HG03565 (cell line): ENCODE data around the gene DVL2.

Source experiments
- ATAC-seq: cut with Tn5 transposase; IDR thresholded peaks from one replicate; pipeline ENCODE4 v1.9.1; 2021; ENCODE audit warnings: mild to moderate bottlenecking, moderate library complexity; ENCODE audit not compliant: unreplicated experiment

DVL2 gene

DNA sequence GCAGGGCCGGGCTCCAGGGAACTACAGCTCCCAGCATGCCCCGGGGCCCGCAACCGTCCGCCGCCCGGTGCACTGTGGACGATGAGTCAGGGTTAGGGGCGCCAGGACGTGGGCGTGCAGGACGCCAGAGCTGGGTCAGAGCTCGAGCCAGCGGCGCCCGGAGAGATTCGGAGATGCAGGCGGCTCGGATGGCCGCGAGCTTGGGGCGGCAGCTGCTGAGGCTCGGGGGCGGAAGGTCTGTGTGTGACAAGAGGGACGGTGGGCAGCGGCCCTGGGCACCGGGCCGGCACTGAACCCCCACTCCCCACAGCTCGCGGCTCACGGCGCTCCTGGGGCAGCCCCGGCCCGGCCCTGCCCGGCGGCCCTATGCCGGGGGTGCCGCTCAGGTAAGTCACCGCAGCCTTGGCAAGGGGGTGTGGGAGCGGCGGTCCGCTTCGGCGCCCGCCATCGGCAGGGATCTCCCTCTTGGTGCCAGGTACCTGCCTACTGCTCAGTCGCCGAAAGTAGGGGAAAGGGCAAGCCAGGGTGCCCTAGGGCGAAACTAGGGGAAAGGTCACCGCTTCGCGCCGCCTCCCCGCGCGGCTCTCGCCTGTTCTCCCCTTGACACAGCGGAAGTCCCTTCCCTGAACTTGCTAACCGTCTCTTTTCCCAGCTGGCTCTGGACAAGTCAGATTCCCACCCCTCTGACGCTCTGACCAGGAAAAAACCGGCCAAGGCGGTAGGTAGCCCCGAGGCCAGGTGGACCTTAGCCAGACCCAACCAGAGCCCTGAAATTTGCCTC lies 14.3 kb downstream of the DVL2 start, which contains the start of the genes ACADVL and DLG4:
TSS of gene ACADVL (plus strand) at position 127 of the 781 bp plus-strand sequence. CDS start at position 174, 47 bp downstream.
TSS of gene DLG4 (minus strand) at position 25 of the 781 bp plus-strand sequence.
- ATAC-seq: peak; percentile 40

GRCh38 chr17:7219229-7219811 lies 15.0 kb downstream of the DVL2 start:
- ATAC-seq: no peak

- no peak for ATAC-seq
These were observed 15.6 kb downstream of the DVL2 start for GRCh38 chr17:7218758-7219157.

DNA sequence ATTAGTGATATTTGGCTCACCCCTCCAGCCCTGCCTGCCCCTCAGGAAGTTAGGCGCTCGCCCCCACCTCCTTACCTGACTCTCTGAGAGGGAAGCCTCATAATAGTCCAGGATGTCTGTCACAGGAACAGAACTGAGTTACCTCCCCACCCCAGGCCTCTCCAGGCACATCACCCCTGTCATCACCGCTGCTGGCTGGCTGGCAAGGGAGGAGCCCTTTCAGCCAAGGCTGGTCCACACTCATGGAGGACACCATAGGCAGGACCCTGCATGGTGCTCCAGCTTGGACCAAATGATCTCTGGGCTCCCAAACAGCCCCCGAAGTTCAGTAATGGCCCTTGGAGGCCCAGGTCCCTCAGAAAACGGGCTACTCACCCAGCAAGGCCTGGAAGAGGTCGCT lies 16.2 kb downstream of the DVL2 start:
- ATAC-seq: no peak

DNA sequence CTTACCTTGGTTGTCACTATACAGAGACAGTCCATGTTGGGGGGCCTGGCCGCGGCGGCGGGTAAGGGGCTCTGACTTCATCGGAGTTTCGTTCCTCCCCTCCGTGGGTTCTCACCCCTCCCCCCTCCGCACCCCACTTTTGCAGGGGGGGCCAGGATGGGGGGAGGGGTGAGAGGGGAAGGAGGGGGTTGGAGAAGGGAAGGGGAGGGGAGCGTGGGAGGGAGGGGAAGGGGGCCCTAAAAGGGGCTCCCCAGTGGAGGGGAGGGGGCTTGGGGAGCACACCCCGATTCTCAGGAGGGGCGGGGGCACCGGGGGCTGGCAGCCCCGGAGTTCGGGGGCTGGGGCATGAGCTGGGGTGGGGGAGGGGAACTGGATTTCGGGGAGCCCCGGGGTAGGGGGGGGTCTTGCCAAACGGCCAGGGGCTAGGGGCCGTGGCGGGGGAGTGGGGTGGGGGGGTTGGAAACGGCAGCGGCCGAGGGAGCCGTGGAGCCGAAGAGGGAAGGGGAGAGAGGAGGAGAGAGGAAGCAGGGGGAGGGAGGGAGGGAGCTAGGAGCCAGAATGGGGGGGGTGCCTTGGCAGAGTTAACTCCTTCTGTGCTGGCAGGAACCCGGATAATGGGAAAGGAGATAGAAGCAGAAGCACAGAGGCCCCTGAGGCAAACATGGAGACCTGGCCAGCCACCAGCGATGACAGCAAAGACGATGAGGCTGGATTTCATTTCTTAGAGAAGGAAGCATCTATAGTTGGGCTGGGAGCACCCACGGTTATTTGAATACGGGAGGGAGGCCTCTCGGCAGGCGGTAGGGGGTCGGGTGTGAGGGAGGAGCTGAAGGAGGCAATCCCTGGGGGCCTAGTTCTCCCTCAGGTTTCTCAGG lies 17.0 kb downstream of the DVL2 start:
- no peak for ATAC-seq

DNA sequence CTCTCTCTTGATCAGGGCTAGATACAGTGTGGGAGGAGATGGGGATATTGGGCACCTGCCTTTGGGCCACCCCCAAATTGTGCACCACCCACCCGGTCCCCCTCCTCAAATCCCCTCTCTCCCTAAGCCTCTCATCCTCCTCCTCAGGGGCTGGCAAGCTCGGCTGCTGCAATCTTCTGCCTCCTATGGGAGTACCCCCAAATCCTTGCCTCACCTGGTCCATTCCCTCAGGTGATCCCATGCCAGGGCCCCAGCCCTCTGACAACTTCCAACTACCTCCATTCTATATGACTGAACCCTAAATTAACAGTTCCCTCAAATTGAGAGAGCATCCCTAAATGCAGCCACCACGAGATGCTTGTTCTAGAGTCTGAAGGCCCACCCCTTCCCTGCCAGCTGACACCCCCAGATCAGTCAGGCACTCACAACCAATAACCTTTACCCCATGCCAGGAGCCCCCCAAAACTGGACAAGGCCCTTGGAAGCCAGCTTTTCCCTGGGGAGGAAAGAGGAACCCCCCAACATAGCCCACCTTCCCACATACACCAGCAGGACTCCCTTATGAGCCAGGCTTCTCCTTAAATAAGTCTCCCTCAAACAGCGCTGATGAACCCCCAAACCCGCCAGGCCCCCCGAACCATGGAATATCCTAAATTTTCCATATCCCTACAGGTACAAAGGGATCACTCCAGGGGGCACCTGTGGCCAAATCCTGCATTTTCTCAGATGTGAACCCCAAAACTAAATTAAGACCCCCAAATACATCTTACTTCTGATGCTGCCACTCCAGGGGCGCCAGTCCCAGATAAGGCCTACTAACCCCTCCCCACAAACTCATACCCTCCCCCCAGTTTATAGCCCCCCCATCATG lies 17.8 kb downstream of the DVL2 start:
- ATAC-seq: no peak

DNA sequence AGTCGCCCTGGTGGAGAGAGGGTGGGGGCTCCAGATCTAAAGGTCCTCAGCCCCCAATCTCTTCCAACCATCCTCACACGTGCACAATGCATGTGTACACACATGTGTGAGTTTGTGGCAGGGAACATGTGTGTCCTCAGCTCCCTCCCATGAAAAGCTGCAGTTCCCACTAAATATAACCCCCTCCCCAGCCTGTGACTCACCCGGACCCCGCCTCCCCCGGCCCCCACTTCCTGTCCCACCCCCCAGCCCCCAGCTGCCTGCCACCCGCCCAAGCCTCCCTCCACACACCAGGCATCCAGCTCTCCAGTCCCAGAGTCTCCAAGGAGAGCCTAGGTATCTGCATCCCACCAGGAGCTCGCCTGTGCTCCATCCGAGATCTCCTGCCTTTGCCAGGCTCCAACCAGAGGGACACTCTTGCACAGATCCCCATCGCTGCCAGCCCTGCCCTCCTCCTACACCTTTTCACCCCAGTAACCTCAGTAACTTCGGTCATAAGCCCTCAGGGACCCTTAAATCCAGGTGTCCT lies 18.6 kb downstream of the DVL2 start:
- ATAC-seq: no peak

- ATAC-seq: no peak
These were observed 19.1 kb downstream of the DVL2 start for GRCh38 chr17:7215136-7215638.

DNA sequence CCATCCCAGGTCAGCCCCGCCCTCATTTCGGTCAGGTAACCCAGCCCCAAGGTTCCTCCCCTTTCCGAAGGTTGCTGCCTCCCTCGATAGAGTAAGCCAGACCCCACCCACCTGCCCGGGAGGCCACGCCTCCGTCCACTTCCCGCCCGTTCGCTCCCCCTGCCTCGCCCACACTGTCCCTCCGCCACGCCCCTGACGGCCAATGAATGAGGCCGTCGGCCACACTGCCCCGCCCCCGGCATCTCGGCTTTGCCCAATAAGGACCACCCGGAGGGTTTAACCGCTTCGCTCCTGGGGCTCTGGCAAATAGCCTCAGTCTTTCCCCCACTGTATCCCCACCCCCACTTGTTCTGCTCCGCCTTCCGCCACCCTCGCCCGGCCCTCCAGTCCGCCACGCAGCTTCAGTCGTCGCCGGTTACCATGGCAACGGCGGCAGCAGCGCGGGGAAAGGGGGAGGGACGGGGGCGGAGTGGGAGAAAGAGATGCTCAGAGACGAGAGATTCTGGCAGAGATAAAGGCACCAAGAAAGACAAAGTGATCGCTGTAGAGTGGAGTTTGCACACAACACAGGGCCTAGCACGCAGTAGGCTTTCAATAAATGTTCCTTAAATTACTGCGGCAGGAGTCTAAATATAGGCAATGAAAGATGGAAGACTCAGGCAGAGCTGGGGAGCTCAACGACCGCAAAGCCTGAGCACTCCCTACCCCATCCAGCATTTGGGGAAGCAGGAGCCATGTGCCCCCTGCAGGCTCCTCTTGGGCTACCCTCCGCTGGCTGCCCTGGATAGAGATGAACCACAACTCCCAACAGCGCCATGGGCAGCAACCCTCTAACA lies 19.8 kb downstream of the DVL2 start:
- peak; percentile 71 for ATAC-seq

GRCh38 chr17:7213895-7214299 lies 20.4 kb downstream of the DVL2 start:
- ATAC-seq: no peak

DNA sequence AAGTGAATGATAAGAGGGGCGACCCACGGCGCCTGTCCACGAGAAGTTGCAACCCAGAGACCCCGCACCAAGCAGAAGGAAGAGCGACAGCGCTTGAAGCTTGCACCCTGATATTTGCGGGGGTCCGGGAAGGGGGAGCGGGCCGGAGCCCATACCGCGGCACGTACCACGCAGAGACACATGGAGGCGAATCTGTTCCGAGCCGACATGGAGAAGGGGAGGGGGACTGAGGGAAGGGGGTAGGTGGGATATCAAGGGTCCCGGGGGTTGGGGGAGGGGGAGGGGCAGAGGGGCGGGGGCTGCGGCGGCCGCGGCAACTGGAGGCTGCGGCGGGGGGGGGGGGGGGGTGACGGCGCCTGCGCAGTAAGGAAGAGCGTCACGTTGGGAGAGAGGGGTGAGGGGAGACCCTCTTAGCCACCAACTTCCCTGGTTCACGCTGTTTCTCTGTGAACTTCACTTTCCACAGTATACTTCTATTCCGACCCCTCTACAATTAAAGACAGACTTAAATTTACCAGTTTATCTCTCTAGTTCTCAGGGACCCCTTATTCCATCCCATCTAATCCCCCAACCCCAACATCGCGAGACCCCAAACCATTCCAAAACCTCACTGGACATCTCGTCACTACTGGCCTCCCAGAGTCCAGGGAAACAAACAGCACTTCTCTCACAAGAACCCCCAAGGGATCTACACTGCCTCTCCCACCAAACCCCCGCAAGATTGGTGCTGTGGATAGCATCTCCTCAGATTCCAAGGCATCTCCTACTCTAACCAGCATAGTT lies 22.6 kb downstream of the DVL2 start:
- no peak for ATAC-seq

DNA sequence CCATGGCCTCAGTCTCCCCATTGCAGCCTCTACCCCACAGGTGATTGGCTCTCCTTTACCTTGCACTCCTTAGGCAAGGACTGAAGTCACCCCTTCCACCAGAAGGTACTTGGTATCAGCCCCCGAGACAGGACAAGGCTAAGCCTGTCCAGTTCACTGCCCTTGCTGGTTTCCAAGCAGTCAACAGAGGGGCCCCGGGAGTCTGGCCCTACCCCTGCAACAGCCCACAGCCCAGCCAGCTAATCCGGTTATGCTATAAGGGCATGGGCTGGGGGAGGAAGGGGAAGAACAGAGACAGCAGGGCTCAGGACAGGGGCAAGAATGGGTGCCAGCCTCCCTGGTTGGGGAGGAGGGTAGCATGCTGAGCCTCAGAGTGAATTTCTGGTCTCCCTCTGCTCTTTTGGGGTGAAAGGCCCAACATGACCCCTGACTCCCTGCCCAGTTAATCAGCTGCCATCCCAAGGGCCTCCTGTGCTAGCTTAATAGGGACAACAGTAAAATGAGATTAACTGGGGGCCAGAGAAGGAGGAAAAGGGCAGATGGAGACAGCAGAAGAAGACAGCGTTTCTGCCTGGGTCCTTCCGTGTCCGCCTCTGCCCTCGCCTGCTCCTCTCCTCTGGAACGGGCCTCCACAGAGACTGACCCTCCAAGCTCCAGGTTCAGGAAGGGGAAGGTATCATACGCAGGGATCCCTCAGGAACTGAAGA lies 25.4 kb downstream of the DVL2 start:
- ATAC-seq: no peak

DNA sequence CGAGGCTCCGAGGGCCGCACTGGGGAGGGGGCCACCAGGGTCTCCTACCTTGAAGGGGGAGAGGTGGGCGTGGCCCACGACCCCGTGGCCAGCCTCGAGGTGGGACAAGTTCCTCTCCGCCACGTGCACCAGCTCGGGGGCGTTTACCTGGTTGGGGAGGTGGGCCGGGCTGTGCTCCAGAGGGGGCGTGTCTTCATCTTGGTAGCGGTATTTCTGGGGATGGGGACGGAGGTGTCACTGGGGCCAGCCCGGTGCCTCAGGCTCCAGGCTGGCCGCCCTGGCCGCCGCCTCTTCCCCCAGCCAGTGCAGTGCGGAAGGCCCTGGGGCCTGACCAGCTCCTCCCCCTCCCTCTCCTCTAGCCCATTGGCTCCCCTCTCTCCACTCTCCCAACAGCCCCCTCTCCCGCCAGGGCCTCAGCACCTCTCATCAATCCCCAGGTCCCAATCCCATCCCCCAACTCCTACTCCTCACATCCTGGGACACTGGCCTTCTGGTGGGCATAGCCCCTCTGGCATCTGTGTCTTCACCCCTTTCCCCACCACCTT lies 26.2 kb downstream of the DVL2 start:
- no peak for ATAC-seq

GRCh38 chr17:7207120-7208001 lies 27.0 kb downstream of the DVL2 start:
- ATAC-seq: no peak

GRCh38 chr17:7205561-7205960 lies 28.8 kb downstream of the DVL2 start:
- no peak for ATAC-seq

GRCh38 chr17:7204828-7205461 lies 29.4 kb downstream of the DVL2 start:
- peak; percentile 68 for ATAC-seq
